Gastrocnemius medialis (tissue), 4 donors: Measurements from ENCODE around the gene ZBTB17. TPM values are rescaled to one million over a fixed set of nuclear protein-coding genes. Genes with fewer than 3 reads are reported as not detected.
A peak's percentile ranks its signal among the peaks of the same experiment; 100 is the strongest.

Experiments used
- ATAC-seq, 2 donors: fragments of 150-250 bp; one replicate each; pipeline ENCODE4 v1.9.1; 2016
- DNase-seq, 2 donors: peaks; one replicate each; pipeline ENCODE4 v3.0.0-alpha.2; 2019
- H3K27ac ChIP-seq, 4 donors: fragments of 200-600 bp; sonication (generic); 1 replicate in 1 of 4; 2 replicates in 3 of 4; pipeline ENCODE4 v1.5.1; 2016 to 2018; ENCODE audit warnings: mild to moderate bottlenecking in 2 of 4, moderate library complexity in 1 of 4
- H3K27me3 ChIP-seq, 3 donors: fragments of 200-600 bp; sonication (generic) in 2 of 3; 1 replicate in 1 of 3; 2 replicates in 2 of 3; pipeline versions ENCODE4 v1.5.1 to v1.6.0; 2016 to 2019; ENCODE audit warnings: mild to moderate bottlenecking in 1 of 3, moderate library complexity in 1 of 3
- H3K36me3 ChIP-seq, 2 donors: fragments of 200-600 bp; sonication (generic) in 1 of 2; one replicate each; pipeline ENCODE4 v1.5.1; 2017 to 2018
- H3K4me1 ChIP-seq, 2 donors: fragments of 200-600 bp; sonication (generic) in 1 of 2; one replicate each; pipeline ENCODE4 v1.5.1; 2016 to 2017; ENCODE audit warnings: mild to moderate bottlenecking in 2 of 2
- H3K4me3 ChIP-seq, 4 donors: fragments of 200-600 bp; sonication (generic) in 3 of 4; 1 replicate in 1 of 4; 2 replicates in 3 of 4; pipeline ENCODE4 v1.5.1; 2016 to 2019; ENCODE audit warnings: mild to moderate bottlenecking in 2 of 4
- H3K9me3 ChIP-seq, 3 donors: fragments of 200-600 bp; sonication (generic) in 2 of 3; 1 replicate in 1 of 3; 2 replicates in 2 of 3; pipeline ENCODE4 v1.5.1; 2016 to 2019
- POLR2A ChIP-seq, 2 donors: fragments of 450-650 bp; IDR thresholded peaks; one replicate each; pipeline ENCODE4 v1.6.1; 2017; ENCODE audit warnings: antibody characterized with exemption in 2 of 2, mild to moderate bottlenecking in 2 of 2, moderate library complexity in 2 of 2
- in situ Hi-C, 4 donors: fragments of 200-750 bp; cut with MboI; loops; one replicate each; pipeline versions ENCODE4 v1.15.0 to v1.8.0; 2017; ENCODE audit warnings: low sequenced_read_pairs in 4 of 4
- intact Hi-C: fragments of 100-400 bp; cut with DNase I; formaldehyde crosslinking; loops from one replicate; pipeline ENCODE4 v1.15.1; 2023; ENCODE audit warnings: low total_unique reads
- total RNA-seq, 4 donors: library from RNA; depleted of rRNA; stranded (reverse); fragments of >200 nt; gene quantifications; one replicate each; pipeline versions ENCODE4 v1.1.0 to v1.2.3, GENCODE V29; 2016
- TF ChIP-seq, protein P1 (sequence below), 5 experiments: fragments of 450-650 bp in 3 of 5; fragments of 200-600 bp in 2 of 5; sonication (generic) in 2 of 5; IDR thresholded peaks in 4 of 5; conservative IDR thresholded peaks in 1 of 5; 1 replicate in 4 of 5; 2 replicates in 1 of 5; pipeline ENCODE4 v1.5.1; 2016 to 2019; ENCODE audit warnings: antibody characterized with exemption in 5 of 5, mild to moderate bottlenecking in 3 of 5, moderate library complexity in 3 of 5

The ZBTB17 gene
- total RNA-seq, 4 donors from 2014 or later = 25.9 to 44.1 (median 31.5) TPM

DNA sequence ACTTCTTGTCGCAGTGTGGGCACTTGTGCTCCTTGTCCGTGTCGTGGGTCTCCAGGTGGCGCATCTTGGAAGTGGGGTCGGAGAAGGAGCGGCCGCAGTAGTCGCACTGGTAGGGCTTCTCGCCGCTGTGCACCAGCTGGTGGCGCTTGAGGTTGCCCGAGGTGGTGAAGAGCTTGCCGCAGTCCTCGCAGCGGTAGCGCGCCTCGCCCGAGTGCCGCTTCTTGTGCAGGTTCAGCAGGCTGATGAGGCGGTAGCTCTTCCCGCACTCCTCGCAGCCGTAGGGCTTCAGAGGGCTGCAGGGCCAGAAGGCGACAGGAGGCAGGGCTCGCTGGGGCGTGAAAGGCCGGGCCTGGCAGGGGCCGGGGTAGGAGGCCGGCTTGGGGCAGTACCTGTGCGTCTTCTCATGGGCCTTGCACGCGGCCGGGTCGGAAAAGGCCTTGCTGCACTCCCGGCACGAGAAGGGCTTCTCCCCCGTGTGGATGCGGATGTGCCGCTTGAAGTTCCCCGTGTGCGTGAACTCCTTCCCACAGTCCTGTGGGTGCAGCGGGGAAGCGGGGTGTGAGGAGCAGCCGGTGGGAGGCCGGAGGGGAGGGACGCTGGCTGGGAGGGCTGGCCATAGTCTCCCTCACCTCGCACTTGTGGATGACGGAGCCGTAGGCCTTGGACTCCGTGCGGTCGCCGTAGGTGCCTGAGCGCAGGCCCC lies 31.4 kb downstream of the ZBTB17 start:
- TF ChIP-seq POLR2A (IDR thresholded peaks at IDR 0.05) = no peak
- TF ChIP-seq, protein P1, sequence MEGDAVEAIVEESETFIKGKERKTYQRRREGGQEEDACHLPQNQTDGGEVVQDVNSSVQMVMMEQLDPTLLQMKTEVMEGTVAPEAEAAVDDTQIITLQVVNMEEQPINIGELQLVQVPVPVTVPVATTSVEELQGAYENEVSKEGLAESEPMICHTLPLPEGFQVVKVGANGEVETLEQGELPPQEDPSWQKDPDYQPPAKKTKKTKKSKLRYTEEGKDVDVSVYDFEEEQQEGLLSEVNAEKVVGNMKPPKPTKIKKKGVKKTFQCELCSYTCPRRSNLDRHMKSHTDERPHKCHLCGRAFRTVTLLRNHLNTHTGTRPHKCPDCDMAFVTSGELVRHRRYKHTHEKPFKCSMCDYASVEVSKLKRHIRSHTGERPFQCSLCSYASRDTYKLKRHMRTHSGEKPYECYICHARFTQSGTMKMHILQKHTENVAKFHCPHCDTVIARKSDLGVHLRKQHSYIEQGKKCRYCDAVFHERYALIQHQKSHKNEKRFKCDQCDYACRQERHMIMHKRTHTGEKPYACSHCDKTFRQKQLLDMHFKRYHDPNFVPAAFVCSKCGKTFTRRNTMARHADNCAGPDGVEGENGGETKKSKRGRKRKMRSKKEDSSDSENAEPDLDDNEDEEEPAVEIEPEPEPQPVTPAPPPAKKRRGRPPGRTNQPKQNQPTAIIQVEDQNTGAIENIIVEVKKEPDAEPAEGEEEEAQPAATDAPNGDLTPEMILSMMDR (IDR thresholded peaks at IDR 0.05 in 4 of 5, conservative IDR thresholded peaks at IDR 0.05 in 1 of 5) = no peak
- ATAC-seq (no peak), DNase-seq (no peak)
- Histone ChIP-seq H3K9me3 (no peaks in the 10 kb centered on the region), H3K27ac (no peak overlapping the region), H3K36me3 (peaks cover 0 to 72% of the 10 kb centered on the region in 2 donors), H3K4me3 (no peak overlapping the region), H3K4me1 (peaks cover 18 to 22% of the 10 kb centered on the region in 2 donors), H3K27me3 (no peaks in the 10 kb centered on the region)
- in situ Hi-C loops (no loop called here), intact Hi-C loops (no loop called here)

- H3K9me3 ChIP-seq = no peaks in the 10 kb centered on the region
- H3K4me3 ChIP-seq = no peak overlapping the region
- intact Hi-C loops = no loop called here
- no peak for DNase-seq
- H3K36me3 ChIP-seq = peaks cover 0 to 77% of the 10 kb centered on the region in 2 donors
- peaks cover 13 to 17% of the 10 kb centered on the region in 2 donors for H3K4me1 ChIP-seq
- H3K27ac ChIP-seq = no peak overlapping the region
- TF ChIP-seq, protein P1 (IDR thresholded peaks at IDR 0.05 in 4 of 5, conservative IDR thresholded peaks at IDR 0.05 in 1 of 5) = no peak
- no peak for TF ChIP-seq POLR2A (IDR thresholded peaks at IDR 0.05)
- no peak for ATAC-seq
- no peaks in the 10 kb centered on the region for H3K27me3 ChIP-seq
- in situ Hi-C loops = no loop called here
Measured at GRCh38 chr1:15943992-15944307, 32.0 kb downstream of the ZBTB17 start.

DNA sequence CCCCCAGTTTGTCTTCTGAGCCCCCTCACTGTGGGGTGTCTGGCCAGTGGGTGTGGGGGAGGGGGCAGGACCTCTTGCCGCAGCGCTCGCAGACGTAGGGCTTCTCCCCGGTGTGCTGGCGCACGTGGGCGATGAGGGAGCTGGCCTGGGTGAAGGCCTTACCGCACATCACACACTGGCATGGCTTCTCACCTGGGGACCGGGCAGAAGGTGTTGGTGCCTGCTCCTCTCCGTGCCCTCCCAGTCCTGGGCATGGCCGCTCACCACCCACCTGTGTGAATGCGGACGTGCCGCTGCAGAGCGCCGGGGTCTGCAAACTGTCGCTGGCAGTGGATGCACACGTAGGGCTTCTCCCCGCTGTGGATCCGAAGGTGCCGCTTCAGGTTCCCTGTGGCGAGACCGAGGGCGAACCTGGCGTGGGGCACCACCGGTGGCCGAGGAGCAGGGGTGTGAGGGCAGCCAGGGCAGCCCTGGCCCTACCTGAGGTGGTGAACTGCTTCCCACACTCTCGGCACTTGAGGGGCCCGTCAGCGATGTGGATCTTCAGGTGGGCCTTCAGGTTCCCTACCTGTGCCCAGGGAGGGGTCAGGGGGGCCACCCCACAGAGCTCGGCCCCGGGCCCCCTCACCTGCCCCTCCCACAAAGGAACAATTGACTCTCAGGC lies 32.4 kb downstream of the ZBTB17 start:
- Histone ChIP-seq H3K9me3 (no peaks in the 10 kb centered on the region), H3K4me1 (peaks cover 9 to 12% of the 10 kb centered on the region in 2 donors), H3K27me3 (no peaks in the 10 kb centered on the region), H3K4me3 (no peak overlapping the region), H3K36me3 (peaks cover 0 to 82% of the 10 kb centered on the region in 2 donors), H3K27ac (no peak overlapping the region)
- no peak for ATAC-seq
- TF ChIP-seq, protein P1 (IDR thresholded peaks at IDR 0.05 in 4 of 5, conservative IDR thresholded peaks at IDR 0.05 in 1 of 5) = no peak
- TF ChIP-seq POLR2A (IDR thresholded peaks at IDR 0.05) = no peak
- in situ Hi-C loops (no loop called here), intact Hi-C loops (no loop called here)
- DNase-seq = no peak

DNA sequence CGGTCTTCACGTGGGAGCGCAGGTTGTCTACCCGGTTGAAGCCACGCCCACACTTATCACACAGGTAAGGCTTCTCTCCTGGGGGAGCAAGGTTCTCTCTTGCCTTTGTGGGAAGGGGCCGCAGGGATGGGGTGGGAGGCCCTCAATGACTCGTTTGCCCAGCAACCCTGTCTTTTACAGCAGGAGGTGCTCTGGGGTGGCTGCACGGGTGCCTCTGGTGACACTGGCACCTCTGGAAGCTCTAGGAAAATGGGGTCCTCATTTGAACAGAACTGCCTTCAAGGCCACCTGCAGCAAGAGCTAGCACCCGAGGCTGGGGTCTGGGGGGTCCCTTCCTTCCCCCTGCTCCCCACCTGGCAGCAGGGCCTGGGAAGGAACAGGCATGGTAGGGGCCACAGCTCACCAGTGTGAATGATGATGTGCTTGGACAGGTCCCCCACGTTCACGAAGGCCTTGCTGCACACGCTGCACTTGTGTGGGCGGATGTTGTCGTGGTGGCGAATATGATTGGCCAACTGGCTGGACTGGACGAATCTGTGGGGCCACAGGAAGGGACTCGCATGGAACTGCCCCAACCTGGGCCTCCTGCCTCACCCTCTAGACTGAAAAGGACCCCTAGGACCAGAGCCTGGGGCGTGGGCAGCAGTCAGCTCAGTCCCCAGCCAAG lies 33.1 kb downstream of the ZBTB17 start:
- Histone ChIP-seq H3K27me3 (no peaks in the 10 kb centered on the region), H3K4me1 (peaks cover 8% of the 10 kb centered on the region in 2 donors), H3K27ac (peak overlapping the region in 3 of 4 donors; percentile 65 to 76 (median 73)), H3K4me3 (no peak overlapping the region), H3K9me3 (no peaks in the 10 kb centered on the region), H3K36me3 (peaks cover 0 to 87% of the 10 kb centered on the region in 2 donors)
- ATAC-seq (no peak), DNase-seq (no peak)
- intact Hi-C loops = no loop called here
- in situ Hi-C loops = no loop called here
- no peak for TF ChIP-seq POLR2A (IDR thresholded peaks at IDR 0.05)
- TF ChIP-seq, protein P1 (IDR thresholded peaks at IDR 0.05 in 4 of 5, conservative IDR thresholded peaks at IDR 0.05 in 1 of 5) = no peak
